Left renal cortex interstitium (tissue), 4 donors: Measurements from ENCODE around the gene SASS6. TPM values are rescaled to one million over a fixed set of nuclear protein-coding genes. Genes with fewer than 3 reads are reported as not detected.

Experiments
- DNase-seq, 4 donors: peaks; one replicate each; pipeline ENCODE4 v3.0.0-alpha.2; 2013; ENCODE audit warnings: low read depth in 4 of 4, low spot score in 2 of 4, missing footprints in 1 of 4
- polyA plus RNA-seq, 4 donors: library from polyadenylated mRNA; unstranded; fragments of 120-200 nt; gene quantifications; one replicate each; pipeline ENCODE4 v1.2.1, GENCODE V29; 2013; ENCODE audit not compliant: insufficient read length in 4 of 4

SASS6 gene, protein sequence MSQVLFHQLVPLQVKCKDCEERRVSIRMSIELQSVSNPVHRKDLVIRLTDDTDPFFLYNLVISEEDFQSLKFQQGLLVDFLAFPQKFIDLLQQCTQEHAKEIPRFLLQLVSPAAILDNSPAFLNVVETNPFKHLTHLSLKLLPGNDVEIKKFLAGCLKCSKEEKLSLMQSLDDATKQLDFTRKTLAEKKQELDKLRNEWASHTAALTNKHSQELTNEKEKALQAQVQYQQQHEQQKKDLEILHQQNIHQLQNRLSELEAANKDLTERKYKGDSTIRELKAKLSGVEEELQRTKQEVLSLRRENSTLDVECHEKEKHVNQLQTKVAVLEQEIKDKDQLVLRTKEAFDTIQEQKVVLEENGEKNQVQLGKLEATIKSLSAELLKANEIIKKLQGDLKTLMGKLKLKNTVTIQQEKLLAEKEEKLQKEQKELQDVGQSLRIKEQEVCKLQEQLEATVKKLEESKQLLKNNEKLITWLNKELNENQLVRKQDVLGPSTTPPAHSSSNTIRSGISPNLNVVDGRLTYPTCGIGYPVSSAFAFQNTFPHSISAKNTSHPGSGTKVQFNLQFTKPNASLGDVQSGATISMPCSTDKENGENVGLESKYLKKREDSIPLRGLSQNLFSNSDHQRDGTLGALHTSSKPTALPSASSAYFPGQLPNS
- polyA plus RNA-seq = 10 to 100 TPM in 1 of 4 donors, 1 to 10 TPM in 3; 8.1 to 10.5 (median 8.2) TPM

DNA sequence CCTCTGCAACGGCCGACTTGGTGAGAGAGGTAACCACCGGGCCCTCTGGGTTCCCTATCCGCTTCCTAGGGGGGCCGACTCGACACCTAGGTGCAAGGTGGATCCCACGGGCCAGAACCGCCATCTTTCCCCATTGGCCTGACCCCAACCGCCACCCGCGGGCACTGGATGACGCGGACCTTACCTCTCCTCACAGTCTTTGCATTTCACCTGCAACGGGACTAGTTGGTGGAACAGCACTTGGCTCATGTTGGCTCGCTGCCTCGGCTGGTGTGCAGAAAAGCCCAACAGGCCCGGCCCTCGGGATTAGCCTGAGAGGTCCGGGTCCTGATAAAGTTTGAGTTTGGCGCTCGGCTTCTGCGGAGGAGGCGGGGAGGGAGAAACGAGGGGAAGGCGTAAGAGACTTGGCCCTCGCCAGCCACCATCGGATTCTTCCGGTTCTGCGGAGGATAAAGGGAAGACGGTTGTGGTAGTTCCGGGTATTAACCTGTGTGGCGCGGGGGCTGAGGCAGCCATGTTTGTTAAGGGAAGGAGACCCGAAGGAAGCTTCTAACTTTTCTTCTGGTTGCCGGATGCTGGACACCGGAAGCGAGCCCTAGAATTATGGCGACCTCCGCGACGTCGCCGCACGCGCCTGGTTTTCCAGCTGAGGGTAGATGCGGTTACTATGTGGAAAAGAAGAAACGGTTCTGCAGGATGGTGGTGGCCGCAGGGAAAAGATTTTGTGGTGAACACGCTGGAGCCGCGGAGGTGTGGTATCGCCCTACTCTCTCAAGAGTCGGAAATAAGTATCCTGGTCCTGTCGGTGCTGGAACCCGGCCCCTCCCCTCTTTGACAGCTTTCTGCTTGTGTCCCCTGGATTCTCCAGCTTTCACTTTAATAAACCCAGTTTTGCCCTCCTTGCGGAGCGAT, at the start of gene SASS6, which contains the start of gene TRMT13:
Gene SASS6 (minus strand): TSS at position 365 of the 912 bp plus-strand sequence. CDS start 116 bp downstream, at position 249.
Gene TRMT13 (plus strand): TSS at position 598 of the 912 bp plus-strand sequence. CDS start 6 bp downstream, at position 604.
- DNase-seq = peak; percentile 91 to 97 (median 93)

DNA sequence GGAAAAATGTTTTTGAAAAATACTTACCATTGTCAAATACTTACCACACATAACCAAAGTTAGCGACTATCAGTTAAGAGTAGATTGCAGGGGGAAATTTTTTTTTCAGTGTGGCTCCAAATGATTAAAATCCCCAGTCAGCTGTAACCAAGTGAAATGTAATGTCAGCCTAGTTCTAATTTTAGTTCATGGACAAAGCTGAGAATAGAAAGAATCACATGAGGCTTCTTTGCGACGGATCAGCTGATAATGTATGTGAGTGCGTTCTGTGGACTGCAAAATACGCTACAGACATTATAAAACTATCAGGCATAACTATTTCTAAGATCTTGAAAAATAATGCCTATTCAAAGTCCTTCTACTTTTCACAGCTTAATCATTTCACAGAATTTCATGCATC, 45.4 kb upstream of the SASS6 start, which contains the start of gene LRRC39:
Gene LRRC39 (minus strand): TSS at position 166 of the 400 bp plus-strand sequence. CDS start 9,740 bp downstream, outside the sequence.
- DNase-seq = no peak

DNA sequence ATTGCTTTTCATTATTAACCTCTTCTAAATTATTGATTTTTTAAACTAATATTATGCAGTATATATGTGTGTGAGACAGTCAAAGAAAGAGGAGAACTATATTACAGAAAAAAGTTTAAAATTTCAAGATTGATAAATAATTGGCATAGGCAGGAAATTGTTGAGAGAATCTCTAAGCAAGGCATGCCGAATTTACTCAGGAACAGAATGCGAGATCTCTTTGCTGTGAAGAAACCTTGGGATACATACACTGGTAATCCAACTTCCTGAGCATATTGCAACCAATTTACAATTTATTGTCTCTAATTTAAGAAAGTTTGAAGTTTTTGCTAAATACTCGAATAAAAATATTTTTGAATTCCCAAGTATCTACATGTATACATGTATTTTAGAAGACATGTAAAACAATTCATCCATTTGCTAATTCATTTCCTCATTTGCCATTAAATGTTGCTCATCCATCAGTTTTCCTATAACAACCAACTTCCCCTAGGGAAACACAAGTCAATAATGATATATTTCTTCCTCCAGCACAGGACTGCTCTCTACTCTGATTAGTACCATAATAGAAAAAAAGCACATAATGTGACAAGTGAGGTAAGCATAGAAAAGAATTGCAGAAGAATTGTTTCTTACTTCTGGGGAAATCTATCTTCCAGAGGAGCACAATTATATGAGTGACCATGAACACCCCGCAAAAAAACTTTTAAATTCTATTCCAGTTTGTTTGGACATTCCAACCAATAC, 44.7 kb upstream of the SASS6 start:
- no peak for DNase-seq

DNA sequence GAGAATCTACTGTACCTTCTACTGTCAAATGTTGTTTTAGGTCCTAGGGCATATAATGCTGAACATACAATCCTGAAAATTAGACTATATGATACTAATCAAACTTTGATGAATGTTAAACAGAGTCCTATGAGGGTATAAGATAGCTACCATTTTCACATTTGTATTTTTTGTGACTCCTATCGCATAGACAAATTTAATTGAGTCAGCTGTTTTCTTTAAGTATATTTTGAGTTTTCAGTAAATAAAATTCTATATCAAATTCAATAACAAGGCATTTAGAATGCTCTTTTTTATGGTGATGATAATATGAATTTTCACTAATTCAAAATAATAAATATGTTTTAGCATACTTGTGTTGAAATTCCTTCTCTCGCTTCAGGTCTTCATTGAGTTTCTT, 35.3 kb upstream of the SASS6 start:
- DNase-seq = no peak

DNA sequence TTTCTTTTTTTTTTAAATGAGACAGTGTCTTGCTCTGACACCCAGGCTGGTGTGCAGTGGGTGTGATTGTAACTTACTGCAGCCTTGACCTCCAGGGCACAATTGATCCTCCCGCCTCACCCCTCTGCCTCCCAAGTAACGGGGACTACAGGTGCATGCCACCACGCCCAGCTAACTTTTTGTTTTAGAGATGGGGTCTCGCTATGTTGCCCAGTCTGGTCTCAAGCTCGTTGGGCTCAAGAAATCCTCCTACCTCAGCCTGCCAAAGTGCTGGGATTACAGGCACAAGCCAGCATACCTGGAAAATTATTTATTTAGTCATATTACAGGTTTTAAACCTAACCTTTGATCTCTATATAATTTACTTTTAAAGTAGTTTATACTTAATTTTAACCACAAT, 32.0 kb upstream of the SASS6 start:
- no peak for DNase-seq

DNA sequence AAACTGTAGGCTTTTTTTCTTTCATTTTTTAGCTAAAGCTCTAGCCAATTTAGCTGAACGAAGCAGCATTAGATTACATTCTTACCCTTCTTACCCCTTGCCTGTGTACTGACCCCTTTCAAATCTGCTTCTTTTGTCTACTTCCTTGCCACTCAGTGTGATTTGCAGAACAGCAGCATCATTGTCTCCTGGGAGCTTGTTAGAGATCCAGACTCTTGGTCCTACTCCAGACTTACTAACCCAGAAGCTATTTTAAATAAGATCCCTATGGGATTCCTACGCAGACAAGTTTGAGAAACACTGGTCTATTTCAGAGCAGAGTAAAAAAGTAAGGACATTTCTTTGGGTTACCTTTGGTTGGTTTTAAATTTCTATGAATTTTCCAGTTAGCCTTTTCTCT, 31.5 kb upstream of the SASS6 start:
- no peak for DNase-seq

DNA sequence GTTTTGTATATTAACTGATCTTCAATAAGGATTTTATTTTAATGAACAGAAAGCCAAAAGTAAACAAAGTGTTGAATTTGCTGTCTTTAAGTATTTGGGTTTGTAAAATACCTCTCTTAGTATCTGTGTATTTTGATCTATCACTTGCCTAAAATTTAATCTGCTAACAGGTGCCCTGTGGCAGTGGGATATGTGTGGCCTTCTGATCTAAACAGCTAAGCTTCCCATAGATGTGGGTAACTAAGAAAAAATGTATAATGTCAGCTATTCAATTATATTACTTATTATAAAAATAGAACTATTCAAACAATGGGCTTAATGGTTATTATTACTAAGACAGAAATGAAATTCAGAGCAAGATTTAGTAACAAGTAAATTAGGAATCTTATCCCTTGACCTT, 30.2 kb upstream of the SASS6 start:
- DNase-seq = no peak

DNA sequence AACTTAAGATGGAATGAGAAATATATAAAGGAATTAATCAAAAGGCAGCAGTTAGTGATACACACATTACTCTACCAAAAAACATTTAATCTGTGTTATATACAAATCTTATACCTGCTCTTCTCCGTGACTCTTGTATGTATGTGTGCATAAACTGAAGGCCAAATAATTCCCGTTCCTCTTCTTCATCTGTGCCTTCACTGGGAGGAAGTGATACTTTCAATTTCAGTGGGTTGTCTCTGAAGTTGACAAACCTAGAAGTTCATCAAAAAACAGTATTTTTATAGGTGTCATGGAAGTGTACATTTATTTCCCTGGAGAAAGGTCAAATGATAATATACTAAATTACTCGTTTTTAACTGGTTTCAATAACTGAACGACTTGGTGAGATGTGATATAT, 19.5 kb upstream of the SASS6 start:
- DNase-seq = no peak

DNA sequence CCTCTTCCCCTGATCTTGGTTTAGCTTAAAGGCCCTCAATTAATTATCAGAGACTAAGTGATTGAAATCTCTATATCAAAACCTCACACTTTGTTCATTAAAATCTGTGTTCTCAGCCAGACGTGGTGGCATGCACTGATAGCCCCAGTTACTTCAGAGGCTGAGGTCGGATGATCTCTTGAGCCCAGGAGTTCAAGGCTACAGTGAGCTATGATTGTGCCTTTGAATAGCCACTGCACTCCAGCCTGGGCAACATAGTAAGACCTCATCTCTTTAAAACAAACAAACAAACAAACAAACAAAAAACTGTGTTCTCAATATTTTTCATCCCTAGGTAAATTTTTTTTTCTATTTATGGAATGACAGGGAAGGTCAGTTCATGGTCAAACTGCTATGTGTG, 18.9 kb upstream of the SASS6 start:
- DNase-seq = no peak

DNA sequence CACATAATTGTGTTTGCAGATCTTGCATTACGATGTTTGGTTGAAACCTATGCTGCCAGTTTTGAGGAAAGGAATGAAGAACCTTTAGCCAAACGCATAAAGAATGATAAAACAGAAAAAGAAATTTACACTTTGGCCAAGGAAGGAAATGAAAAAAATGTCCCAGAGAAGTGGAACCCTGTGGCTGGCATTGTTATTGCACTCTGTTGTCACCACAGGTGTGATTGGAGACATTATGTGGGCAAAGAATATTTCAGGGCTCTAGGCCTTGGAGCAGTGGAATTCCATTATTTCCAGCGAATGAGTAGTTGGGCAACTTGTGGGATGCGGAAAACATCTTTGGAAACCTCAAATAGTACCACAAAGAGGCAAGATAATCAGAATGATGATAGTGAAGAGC, 15.1 kb upstream of the SASS6 start:
- DNase-seq = no peak

DNA sequence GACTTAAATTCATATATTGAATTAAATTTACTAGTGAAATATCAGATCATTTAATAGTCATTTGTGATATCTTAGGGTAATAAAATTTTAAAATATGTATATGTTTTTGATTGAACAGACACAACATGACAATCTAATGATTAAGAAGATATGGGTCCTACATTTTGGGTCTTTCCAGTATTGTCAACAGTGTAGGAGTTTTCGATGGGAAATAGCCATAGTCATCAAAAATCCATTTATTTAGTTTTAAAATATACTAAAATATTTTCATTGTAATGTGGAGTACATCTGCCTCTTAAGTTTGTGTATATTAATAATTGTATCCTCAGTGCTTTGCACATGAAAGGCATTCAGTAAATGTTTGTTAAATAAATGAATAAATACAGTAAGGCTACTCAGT, 14.2 kb upstream of the SASS6 start:
- no peak for DNase-seq

DNA sequence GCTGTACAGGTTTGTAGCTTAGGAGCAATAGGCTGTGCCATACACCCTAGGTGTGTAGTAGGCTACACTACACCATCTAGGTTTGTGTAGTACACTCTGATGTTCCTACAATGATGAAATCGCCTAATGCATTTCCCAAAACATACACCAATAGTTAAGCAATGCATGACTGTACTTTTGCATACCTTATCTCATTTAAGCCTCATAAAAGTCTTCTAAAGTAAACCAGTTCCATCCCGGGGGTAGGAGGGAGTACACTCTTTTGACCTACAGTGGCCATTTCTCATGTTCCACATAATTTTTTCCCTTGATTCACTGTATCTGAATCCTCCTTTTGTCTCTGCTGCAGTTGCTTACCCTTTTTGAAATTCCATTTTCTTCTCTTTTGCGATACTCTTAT, 12.4 kb upstream of the SASS6 start:
- no peak for DNase-seq

DNA sequence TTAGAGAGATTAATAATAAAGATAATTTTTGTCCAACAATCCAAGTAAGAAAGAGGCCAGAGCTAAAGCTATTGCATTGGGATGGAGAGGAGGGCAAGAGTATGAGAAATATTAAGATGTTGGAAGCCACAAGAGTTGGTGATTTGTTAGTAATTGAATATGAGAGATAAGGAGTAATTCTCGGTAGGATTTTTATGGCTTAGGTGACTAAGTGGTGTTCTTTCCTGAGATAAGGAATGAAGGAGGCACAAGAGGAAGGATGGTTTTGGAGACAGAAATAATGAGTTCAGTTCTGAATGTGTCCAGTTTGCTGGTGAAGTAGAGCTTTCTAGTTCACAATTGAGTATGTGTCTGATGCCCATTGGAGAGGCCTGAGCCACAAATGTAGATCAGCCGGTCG, 9.6 kb upstream of the SASS6 start:
- DNase-seq = no peak

DNA sequence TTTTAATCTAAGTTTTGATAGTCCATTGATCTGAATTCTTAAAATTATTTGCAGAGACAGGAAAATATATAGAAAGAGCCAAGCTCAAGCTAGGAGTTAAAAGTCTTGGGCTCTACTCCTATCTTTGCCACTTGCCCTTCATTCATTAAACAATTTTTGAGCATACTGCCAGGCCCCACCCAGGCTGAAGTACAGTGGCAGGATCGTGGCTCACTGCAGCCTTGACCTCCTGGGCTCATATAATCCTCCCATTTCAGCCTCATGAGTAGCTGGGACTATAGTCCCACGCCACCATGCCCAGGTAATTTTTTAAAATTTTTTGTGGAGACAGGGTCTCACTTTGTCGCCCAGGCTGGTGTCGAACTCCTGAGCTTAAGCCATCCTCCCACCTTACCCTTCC, 8.5 kb upstream of the SASS6 start:
- no peak for DNase-seq

DNA sequence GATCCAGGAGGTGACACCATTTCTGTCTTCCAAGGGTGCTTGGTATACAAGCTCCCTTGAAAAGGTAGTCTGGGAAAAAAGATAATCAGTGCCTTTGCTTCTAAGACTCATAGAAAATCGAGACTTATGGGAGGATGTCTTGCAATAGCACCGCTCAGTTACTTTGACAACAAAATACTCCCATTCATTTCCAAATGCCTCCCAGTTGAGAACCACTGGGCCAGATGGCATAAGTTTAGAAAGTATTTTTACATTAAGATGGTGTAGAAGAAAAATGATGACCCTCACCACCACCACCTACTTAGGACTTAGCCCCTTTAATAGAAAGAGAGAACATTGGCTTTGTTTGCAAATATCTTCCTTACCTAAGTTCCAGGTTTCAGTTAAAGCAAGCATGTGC, 4.9 kb upstream of the SASS6 start:
- DNase-seq = no peak

DNA sequence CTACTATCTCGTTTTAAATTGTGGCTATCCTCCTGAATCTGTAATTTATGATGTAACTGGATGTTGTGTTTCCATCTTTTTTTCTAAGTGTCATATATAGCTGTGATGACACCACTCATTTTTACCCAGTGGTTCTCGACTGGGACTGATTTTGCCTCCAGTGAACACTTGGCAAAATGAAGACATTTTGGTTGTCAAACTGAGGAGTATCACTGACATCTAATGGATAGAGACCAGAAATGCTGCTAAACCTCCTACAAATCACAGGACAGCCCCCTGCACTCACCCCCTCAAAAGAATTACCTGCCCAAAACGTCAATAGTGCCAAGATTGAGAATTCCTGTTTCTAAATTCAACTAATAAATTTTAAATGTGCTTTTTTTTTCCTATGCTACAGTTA, 2.1 kb upstream of the SASS6 start:
- DNase-seq = no peak

DNA sequence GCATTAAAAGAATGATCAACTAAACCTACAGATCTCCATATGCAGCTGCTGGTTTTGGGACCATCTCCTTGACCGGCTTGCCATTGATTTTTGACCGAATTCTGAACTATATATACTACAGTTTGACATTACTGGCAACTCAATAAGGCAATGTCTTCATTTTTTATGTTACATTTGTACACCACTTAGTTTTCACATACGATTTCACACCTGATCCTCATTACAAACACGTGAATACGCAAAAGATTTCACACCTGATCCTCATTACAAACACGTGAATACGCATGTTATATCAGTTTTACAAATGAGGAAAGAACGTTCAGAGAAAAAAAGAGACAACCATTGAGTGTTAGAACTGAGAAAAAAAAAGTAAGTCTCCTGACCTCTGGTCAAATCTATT, 1.1 kb downstream of the SASS6 start:
- DNase-seq = no peak

DNA sequence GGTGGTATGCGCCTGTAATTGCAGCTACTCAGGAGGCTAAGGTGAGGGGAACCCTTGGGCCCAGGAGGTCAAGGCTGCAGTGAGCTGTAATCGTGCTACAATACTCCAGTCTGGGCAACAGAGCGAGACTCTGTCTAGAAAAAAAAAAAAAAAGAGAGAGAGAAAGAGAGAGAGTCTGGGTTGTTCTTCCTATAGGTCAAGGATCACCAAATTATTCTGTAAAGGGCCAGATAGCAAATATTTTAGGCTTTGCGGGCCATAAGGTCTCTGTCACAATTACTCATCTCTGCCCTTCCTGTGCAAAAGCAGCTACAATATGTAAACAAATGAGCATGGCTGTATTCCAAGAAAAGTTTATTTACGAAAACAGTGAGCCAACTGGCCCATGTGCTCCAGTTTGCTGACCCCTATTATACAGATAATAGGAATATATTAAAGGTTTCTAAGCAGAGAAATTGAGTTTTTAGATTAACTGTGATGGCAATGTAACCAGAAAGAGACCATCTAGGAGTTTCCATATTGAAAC, 2.1 kb downstream of the SASS6 start:
- no peak for DNase-seq

DNA sequence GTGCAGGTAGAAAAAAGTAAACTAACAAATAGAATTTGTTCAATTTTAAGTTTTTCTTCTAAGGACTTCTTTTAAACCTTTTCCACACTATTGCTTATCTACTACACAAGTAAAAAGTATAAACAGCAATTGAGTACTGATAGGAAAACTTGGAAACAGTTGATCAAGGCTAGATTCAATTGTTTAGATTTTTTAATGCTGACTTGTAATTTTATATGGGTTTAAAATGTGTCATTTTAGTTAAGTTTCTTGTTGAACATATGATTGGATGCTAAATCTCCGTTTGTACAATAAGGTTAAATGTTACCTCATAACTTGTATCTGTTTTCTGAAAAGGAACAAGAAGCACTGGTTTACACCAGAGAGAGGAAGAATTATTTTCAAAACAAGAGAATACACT, 5.5 kb downstream of the SASS6 start:
- DNase-seq = no peak

DNA sequence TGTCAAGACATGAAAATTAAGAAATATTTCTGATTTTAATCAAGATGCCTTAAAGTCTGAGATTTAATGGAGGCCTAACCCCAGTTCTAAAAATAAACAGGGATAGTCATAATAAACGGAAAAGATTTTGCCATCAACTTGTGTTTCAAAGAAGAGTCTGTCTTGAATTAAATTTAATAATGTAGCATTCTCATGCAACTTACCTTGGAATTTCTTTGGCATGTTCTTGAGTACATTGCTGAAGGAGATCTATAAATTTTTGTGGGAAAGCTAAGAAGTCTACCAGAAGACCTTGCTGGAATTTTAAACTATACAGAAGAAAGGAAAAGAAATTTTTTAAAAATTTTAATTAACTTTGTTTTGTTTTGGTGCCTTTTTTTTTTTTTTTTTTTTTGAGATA, 10.6 kb downstream of the SASS6 start:
- DNase-seq = no peak
